Islet precursor cell (in vitro differentiated cells): ENCODE measurements around the gene SZT2.
"Not testable (repeated sequence)": the region's sequence is repeated elsewhere in the genome, so short reads cannot be mapped to it uniquely, and the experiment has no call there.

Source experiments
- DNase-seq: peaks from one replicate; pipeline ENCODE4 v3.0.0-alpha.2; 2018

Gene SZT2

DNA sequence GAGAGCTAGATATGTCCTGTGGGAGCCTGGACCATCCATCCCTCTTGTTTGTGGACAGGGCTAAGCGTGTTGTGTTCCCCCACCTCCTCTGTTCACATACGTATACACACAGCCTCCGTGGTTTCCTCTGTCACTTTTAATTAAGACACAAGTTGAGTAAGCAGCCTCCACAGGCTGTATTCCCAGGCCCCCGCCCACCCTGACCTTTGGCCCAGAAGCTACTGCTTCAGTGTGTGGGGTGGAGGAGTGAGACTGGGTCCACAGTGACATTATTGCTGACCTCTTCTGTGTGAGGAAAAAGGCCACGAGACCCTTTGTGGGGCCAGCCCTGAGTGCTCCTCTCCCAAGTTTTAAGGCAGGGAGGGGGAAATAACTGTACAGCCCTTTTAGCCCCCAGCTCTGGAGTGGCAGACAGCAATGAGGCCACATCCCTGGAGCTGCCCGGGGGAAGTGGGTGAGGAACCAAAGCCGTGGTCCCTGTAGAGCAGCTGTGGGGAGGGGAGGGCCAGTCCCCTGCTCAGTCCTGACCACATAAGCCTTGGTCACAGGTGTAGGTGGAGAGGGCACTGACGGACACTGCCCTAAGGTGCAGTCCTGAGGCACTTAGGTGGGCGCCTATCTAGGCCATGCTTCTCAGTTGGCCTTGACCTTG is 26.3 kb upstream of the SZT2 start:
- DNase-seq = no peak

DNA sequence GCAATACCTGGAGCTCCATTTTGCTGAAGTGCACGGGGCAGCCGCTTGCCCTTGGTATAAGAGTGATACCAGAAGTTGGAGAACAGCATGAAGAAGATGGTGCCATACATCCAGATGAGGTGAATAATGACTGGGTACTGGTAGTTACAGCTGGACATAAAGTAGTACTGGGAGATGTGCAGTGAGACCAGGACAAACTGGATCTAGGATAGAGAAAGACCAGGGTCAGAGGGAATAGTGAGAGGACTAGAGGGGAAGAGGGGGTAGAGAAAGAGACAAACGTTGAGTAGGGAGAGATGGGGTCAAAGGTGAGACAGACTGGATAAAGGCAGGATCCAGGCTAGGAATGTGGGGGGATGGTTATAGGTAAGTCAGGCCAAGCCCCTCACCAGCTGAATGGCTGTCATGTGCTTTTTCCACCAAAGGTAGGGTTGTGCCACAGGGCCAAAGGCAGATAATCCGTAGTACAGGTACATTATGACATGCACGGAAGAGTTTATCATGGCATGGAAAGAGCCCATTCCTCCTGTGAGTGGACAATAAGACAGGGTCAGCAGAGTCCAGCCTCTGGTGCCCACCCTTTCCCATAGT is 25.7 kb upstream of the SZT2 start:
- no peak for DNase-seq

DNA sequence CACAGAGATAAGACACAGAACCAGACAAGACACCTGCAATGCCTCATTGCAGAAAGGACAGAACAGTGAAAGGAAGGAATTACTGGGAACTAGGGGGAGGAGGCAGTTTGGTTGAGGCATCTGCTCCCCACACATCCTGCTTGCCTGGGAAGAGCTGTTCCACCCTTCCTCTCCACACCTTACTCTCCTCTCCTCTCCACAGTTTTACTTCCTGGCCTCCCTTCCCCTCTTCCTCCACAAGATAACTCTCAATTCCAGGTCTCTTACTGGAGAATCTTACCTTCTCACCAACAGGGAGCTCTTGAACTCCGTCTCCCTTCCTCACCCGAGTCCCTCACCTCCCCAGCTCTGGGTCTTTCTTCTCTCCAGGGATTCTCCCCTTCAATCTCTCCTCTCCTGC is 24.0 kb upstream of the SZT2 start:
- DNase-seq = no peak

DNA sequence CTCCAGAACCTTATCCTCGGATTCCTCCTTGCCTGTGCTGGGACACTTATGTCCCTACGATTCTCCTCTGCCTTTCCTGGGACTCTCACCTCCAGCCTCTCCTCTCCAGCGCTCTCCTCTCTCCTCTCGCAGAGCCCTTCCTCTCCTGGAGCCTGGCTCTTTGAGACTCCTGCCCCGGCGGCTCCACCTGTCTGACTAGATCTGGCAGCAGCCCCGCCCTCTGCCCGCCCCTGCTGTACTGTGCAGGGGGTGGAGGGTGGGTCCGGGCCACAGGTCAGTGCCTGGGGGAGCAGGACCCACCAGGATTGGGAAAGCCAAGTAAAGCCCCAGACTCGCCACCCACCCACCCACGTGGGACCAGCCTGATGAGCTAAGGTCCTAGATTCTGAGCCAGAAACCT is 23.5 kb upstream of the SZT2 start:
- DNase-seq = peak; percentile 90

DNA sequence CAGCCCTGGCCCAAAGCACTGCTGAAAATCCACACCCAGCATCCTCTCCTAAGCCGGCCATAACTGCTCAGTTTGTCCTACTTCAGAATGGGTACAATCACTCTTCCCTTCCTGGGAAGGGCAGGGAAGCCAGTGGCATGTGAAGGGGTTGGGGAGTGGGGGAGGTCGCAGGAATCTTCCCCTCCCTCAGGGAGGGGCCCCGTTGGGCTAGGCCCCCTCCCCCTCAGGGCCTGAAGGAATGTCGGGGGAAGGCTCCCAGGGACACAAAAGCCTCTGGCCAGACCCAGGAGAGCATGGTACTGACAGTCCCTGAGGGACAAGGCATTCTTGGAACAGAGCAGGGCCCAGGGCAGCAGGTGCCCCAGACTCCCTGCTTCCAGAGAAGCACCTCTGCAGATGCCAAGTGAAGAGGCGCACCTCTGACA is 23.1 kb upstream of the SZT2 start:
- peak; percentile 60 for DNase-seq

DNA sequence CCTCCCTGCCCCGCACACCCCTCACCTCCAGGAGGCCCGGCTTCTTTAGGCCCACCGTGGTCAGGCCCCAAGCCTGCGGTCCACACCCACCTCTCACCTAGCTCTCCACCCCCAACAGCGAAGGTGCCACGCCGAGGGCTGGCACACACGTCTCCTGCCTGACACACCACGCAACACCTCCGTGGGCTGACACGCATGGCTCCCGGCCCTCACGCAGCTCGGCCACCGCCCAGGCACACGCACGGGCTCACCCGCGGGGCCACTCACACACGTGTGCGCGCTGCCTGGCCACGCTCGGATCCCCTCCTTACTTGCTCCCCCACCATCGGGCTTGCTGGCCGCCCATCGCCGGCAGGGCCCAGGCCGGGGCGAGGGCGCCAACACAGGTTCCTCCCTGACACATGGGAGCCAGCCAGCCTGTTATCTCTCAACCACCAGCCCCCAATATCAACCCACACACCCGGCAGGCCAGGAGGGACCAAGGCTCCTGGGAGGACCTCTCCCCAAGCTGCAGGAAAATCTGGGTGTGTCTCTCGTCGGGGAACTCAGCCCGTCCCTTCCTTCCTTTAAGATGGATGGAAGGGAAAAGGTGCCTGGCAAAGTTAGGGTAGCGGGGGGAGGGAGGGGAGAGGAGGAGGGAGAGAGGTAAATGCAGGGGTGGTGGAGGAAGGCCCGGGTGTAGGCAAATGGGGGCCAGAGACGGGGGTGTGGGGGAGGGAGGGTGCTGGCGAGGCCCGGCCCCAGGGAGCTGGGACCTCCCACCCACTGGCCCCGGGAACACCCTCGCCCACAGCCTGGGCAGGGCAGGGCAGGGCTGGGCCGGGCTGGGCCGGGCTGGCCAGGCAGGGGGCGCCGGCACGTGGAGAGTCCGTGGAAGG is 22.4 kb upstream of the SZT2 start:
- peak; percentile 68 for DNase-seq

DNA sequence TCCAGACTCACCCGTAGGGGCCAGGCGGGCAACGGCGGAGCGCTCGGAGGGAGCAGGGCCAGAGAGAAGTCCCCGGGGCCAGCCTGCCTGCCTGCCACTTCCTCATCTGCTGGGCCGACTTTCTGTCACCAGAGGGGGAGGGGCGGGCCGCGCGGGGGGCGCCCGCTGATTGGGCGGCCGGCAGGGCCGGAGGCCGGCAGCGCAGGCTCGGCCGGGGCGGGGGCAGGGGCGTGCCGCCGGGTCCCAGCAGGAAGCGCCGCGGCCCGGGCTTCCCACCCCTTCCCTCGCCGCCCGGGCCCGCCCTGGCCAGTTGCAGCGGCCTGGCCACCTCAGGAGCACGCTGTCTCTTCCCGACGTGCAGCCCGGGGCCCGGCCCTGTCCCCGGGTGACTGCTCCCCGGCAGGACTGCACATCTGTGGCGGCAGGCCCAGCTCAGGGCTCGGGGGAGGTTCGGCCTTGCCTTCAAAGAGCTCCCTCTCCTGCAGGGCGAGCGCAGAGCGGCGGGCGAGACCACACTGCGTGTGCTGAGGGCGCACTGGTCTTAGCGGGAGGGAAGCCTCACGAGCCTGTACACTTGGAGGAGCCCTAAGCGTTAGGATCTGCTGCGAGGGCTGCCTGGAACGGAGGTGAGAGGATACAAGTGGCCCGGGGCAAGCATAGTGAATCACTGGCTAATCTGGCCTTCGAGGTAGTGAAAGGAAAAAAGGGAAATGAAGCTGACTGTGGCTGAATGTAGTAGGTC is 21.6 kb upstream of the SZT2 start, which contains the start of gene ELOVL1:
ELOVL1 (minus strand) TSS at position 108 of the 742 bp plus-strand sequence. CDS start 2,402 bp downstream, outside the sequence.
- DNase-seq = peak; percentile 96

DNA sequence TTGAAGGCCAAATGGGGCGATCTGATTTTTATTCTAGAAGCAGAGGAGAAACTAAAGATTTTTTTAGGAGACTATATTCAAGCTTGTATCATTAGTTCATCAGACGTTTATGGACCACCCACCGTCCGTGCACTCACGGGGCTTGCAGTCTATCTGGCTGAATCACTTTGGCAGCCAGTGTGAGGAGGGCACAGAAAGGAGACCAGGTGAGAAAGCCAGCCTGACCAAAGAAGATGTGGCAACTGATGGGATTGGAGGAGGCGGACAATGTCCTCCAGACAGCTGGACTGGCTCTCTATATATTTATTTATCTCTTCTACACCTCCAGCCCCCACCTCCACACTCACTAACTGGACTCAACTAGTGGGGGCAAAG is 21.1 kb upstream of the SZT2 start:
- no peak for DNase-seq

DNA sequence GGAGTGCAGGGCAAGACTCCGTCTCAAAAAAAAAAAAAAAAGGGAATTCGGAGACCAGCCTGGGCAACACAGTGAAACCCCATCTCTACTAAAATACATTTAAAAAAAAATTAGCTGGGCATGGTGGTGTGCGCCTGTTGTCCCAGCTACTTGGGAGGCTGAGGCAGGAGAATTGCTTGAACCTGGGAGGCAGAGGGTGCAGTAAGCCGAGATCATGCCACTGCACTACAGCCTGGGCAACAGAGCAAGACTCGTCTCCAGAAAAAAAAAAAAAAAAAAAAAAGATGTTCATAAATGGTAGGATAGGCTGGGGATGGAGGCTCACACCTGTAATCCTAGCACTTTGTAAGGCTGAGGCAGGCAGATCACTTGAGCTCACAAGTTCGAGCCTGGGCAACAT is 19.9 kb upstream of the SZT2 start:
- not testable (repeated sequence) for DNase-seq

DNA sequence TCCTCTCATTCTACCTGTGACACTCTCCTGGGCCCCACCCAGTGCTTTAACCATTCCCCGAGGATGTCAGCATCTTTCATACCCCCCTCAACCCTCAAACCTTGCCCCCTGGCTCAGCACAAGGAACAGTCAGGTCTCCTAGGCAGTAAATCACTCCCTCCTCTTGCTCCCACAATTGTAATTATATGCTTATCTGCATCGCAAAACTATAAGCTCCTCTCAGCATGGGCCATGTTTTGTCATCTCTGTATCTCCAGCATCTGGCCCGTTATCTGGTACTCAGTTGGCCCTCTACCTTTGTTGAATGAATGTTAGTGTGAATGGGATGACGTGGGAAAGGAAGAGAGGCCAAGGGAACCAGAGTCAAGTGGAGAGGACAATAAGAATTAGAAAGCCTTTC is 19.1 kb upstream of the SZT2 start:
- DNase-seq = no peak

DNA sequence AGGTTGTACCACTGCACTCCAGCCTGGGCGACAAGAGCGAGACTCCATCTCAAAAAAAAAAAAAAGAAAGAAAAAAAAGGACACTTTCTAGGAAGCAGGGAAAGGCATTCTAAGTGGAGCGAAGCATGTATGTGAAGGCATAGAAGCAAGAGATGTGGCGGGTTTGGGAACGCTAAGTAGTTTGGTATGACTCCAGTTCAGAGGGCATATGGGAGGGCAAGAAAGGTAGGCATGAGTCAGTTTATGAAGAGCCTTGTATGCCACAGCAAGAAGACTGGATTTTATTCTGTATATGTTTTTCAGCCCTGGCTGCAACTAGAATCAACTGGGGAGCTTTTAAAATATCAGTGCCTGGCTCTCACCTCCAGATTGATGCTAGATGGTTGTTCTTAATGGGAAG is 17.5 kb upstream of the SZT2 start:
- no peak for DNase-seq

DNA sequence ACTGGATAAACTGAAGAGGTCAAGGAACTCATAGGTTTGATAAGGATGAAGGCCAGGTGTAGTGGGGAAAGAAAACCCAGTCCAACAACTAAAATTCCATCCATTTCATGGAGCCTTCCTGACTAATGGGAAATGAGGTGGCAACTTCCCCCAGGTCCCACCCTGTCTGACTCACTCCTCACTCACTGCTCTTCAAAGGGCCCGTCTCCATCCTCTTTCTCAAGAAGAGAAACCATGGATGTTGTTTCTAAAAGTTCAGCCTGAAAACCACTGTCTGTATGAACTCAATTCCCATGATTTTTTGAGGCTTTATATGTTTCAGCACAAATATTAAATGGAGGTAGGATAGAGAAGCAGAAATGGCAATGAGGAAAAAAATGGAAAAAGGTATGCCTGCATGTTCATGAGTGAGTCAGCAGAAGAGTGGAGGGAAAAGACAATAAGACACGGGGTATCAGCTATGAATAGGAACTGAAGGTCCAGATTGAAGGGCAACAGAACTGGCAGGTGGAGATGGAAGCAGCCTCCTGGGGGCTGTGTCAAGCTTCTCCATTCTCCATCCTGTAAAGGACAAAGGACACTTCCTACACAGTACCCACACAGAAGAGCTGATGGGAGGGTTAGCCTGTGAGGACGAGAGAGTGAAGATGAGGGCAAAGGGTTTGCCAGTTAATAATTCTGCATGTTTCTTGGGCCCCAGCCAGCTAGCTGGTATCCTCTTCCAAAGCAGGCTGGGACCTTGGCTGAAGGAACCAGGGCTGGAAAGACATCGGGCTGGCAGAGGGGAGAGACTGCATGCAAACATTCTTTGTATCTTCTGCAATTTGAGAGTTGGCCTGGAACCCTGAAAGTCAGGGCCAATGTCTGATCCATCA is 16.4 kb upstream of the SZT2 start:
- DNase-seq = no peak

DNA sequence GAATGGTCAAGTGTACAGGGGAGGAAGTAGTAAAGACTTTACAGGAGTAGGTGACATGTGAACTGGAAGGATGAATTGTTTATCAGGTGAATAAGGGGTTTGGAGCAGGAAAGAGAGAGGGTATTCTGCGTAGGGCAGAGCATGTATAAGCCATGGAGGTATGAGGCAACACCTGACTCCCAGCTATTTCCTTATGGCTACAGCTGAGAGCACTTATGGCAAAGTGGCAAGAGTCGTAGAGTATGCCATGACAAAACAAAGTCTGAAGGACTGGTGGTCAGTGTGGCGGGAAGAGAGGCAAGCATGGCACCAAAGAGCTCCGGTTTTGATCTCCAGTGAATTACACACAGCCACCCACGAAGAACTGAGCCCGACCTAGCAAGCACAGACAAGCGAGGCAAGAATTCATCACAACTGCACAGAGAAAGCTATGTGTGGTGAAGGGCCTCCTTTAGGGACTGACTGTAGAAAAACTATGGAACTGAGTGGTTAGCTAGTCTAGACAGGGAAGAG is 12.9 kb upstream of the SZT2 start:
- DNase-seq = no peak

DNA sequence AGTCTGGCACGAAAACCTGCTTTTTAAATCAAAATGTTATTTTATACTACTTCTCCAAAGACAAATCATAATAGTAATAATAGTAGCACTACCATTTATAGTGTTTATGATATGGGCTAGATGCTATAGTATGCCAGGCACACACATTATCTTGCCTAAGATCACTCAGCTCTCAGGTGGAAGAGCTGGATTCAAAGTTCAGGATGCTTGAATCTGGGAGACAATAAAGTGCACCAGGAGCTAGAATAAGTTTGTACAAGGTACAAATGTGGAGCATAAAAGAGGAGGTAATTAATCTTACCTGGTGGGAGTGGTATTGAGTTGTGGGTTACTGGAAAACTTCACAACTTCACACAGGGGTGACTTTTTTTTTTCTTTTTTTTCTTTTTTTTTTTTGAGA is 11.9 kb upstream of the SZT2 start:
- no peak for DNase-seq

DNA sequence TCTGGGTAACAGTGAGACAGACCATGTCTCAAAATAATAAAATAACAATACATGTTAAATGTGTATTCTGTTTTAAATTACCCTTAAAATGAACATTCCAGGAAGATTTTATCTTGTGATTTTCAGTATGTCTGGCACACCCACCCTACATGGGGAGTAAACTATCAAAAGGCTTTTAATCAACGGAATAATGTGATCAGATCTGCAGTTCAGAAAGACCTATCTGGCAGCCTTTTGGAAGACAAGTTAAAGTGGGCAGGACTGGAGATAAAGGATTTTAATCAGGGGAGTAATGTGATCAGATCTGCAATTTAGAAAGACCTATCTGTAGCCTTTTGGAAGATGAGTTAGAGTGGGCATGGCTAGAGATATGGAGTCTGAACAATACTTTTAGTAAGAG is 10.2 kb upstream of the SZT2 start:
- DNase-seq = no peak

DNA sequence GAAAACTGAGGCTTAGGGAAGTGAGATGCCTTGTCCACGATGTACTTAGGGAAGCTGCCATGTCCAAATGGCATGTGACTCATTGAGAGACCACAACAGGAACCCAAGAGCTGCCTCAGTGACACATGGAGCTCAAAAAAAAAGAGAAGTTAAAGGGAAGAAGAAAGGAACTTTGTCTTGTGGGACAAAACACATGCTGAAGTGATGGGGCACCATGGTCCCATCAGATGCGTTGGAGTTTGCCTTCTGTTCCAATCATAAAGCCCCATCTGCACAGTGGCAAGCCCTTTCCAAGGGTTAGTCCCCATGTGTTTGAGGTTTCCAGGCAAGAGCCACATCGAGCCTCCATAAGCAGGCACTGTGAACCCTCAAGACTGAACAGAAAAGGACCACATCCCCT is 8.1 kb upstream of the SZT2 start:
- no peak for DNase-seq

DNA sequence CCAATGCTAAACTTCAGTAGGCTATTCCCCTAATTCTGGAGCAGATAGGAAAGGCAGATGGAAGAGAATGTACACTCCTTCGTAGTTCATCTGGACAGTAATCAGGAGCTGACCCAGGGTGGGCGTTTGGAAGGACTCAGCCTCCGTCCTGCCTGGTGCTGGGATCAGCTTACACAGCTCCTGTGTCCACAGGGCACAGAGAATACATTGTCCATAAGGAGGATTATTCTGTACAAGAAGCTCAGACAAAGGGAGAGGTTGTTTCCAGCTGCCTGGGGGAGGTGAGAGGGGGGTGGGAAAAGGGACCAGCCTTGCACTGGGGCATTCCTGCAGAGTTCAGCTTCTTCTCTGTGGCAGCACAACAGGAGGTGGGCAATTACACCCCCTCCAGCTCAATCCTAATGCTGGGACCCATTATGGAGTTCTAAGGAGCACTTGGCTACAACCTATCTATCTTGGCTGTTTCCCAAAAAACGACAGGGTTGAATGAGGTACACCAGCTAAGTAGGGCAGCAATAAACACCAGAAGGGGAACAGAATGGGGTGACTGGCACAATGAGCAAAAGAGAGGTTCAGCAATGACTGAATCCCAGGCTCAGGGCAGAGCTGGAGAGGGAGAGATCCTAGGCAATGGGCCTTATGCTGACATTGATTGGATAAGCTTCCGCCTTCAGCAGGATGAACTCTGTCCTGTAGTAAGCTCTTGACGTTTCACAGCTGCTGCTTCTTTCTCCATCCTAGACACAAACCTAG is 7.5 kb upstream of the SZT2 start:
- DNase-seq = no peak

DNA sequence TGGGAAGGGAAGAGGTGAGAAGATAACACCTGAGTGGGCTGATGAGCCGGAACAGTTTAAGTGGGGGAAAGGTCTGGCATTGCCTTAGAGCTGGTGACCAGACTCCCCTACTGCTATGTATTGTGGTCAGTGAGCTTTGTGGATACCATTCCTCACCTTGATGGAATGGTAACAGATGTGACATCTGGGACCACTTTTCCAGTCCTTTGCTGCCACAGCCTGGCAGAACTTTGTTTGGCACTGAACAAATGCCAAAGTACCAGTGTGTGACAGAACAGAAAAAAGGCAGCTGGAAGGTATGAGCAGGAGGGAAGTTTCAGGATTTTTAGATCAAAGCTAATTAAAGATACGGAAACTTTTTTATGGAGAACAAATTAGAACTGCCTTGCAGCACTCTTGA is 6.2 kb upstream of the SZT2 start:
- DNase-seq = no peak

DNA sequence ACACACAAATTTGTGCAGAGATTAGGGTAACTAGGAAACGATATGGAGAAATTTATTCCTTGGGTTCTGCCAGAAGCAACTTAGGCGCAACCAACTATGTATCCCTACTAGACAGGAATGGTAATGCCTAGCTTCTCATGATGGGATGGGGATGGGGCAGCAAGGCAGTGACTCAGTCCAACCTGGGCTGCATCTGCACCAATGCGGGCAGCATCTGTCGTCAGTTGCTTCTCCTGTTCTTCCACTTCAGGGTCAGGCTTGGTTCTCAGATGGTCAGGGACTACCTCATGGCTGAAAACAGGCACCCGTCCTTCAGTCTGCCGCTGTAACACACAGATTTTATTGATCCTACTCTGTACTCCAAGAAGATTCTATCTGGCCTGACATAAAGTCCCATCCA is 3.0 kb upstream of the SZT2 start:
- DNase-seq = no peak

DNA sequence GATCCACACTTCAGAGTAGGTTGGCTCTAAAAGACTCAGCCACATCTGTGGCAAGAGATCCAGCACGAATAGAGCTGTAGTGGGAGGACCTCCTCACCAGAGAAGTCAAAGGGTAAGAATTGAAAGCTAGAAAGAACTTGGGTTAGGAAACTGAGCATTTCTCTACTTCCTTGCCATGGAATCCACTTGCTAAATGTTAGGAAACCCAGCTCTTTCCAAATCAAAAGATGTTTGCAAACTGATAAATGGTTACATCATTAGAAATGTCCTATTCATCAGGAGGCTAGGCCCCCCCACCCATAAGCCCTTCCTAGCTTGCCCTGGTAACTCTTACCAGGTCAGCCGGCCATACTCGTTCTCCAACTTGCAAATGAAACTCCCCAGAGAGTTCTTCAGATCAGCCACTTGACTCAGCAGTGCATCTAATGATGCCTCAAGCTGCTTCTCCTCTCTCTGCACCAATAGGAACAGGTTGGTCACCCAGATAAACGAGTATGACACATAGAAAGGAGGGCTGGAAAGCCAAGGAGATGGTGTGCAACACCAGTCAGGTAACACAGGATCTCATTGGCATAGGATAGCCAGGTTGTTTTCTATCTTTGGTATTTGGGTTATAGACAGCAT is 1.6 kb upstream of the SZT2 start:
- DNase-seq = no peak

DNA sequence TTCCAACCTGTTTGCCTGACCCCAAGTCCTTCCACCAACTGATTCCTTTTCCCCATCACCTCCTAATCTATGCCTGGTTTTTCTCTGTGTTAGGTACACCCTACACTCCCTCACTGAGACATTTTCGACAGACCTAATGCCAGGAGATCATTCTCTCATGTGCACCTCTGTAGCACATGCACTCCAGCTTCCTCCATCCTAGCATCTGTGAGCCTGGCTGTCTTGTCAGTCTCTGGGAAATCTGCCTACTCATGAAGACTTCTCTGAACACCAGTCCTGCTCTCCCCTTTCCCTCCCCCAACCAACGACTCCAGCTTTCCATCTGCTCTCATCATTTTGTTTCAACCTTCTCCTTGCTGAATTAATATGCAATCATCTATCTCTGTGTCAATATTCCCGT is 1.1 kb upstream of the SZT2 start:
- no peak for DNase-seq
